Stimulated activated CD8-positive, alpha-beta memory T cell treated with anti-CD3 and anti-CD28 coated beads, Interleukin-4, amount 100 ng/mL, for 24 hours (primary cell): ENCODE data around the gene BCL2L13.
A peak's percentile ranks its signal among the peaks of the same experiment; 100 is the strongest.

Experiments used
- DNase-seq: peaks from one replicate; pipeline ENCODE4 v3.0.0-alpha.2; 2020; ENCODE audit warnings: low read depth

Gene BCL2L13, protein sequence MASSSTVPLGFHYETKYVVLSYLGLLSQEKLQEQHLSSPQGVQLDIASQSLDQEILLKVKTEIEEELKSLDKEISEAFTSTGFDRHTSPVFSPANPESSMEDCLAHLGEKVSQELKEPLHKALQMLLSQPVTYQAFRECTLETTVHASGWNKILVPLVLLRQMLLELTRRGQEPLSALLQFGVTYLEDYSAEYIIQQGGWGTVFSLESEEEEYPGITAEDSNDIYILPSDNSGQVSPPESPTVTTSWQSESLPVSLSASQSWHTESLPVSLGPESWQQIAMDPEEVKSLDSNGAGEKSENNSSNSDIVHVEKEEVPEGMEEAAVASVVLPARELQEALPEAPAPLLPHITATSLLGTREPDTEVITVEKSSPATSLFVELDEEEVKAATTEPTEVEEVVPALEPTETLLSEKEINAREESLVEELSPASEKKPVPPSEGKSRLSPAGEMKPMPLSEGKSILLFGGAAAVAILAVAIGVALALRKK

DNA sequence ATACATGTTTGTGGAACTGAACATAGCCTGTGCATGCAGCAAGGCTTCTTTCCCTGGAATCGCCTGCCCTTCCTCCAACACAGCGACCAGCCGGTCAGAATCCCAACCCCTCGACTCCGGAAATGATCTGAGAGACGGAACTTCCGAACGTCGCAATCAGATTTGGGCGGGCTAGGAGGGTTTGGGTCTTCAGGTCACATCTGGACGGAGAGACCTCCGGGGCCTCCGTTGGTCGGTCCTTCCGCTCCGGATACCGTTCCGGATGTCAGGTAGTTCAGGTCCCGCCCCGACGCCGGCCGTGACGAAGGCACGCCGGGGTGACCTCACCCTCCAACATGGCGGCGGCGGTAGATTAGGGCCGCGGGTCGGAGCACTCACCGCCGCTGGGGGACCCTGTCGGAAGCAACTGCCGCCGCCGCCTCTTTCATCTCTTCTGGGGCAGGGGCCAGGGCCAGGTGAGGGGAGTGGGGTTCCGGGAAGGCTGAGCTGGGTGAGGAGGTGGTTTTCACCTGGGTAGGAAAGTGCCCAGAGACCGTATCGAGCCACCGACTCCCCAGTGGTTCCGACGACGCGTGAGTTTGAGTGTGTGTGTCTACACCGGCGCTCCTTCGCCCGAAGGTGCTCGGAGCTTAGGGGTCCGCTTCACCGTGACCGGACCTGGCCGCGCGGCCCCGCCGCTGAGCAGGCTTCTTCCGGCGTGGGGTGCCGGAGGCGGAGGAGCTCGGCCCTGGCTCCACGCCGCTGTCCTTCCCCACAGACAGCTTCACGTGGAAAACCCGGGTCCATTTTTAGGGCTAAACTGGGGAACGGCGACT, at the start of gene BCL2L13:
BCL2L13 (plus strand) TSS at position 326 of the 815 bp plus-strand sequence. CDS start 16,955 bp downstream, outside the sequence.
- DNase-seq, result peak; percentile 82

DNA sequence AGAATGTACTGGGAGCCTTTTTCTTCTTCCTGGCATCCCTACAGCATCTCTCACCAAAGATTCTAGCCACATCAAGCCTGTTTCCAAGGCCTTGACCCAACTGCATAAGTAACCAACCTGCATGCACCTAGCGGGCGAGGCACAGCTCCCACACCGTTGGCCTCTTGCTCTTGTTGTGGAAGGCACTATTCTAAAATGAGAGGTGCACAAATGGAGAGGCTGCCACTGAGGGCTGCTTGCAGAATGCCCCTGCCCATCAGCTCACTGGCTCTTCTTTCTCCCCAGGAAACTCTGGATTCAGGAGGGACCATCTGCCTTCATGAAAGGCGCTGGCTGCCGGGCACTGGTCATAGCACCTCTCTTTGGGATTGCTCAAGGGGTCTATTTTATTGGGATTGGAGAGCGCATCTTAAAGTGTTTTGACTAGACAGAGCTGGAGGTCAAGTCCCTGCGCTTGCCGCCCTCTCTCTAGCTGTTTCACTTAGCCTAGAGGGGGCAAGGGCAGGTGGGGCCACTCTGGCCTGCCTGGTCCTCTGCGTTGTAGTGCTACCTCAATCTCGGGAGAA, 48.7 kb upstream of the BCL2L13 start:
- DNase-seq, result no peak

DNA sequence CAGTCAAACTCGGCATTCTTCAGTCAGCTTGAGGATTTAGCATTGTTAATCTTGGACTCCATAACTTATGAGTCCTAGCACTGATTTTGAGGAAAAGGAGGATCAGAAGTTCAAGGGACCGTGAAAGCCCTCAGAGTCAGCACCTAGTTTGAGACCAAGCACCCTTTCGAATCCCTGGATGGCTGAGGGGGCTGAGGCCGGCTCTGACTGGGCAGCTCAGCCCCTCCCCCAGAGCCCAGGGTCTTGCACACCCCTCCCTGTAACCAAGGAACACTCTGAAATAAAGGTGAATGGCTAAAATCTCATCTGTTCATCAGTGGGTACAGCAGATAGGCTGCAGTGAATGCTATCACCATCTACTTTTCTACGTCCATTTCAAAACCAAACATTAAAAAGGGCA, 48.0 kb upstream of the BCL2L13 start:
- DNase-seq, result no peak

DNA sequence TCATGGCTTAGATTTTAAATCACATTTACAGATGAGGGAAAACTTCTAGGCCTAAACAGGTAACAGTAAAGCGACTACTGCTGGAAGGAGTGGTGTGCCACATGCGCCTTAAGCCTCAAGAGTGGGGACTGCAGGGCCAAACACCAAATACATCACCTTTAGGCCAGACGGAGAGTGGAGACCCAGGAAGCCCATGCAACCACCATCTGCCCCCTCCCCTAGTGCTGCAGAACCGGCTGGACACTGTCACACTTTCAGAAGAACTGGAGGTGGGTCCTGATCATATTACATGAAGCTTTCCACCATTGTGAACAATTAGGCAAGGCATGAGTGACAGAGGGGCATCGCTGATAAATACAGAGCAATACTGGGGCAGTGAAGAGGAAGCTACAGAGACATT, 46.4 kb upstream of the BCL2L13 start:
- no peak for DNase-seq

DNA sequence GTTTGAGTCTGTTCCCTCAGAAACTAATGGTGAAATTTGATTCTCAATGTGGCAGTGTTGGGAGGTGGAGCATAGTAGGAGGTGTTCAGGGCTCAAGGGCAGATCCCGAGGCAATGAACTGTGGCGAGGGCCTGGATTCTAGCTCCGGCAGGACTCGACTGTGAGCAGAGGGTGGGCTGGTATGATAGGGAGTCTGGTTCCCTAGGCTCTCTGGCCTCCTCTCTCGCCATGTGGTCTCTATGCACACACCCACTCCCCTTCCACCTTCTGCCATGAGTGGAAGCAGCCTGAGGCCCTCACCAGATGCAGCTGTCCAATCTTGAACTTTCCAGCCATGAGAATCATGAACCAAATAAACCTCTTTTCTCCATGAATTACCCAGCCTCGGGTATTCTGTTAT, 42.3 kb upstream of the BCL2L13 start:
- no peak for DNase-seq

DNA sequence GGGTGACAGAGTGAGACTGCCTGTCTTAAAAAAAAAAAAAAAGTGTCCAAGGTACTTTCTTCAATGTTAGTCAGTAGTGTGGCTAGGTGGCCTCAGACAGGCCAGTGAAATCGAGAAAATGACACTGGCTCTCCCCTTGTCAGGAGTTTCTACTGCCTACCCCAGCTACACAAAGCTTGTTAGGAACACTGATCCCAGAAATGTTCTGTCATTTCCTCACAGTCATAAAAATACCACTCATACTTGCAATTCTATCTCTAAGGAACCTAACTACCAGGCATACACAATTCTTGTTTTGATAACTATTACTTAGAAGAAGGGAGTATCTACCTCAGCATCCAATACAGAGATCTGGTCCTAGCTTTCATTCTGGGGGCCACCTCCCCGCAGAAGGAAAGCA, 41.3 kb upstream of the BCL2L13 start:
- no peak for DNase-seq

DNA sequence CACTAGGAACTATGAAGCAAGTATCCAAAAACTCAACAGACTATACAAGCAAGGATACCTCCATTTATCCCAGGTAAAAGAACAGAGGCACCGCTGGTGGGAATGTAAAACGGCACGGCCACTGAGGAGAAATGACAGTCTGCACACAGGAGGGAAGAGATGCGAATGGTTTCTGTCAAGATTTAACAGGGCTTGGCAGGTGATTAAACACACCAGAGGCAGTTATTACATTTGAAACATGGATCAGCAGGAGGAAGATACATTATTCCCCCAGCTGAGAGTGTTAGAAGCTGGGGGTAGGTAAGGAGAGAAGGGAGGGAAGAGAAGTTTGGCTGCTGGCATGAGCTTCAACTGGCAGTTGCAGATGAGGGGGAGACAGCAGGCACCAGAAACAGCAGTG, 40.2 kb upstream of the BCL2L13 start:
- DNase-seq, result no peak

DNA sequence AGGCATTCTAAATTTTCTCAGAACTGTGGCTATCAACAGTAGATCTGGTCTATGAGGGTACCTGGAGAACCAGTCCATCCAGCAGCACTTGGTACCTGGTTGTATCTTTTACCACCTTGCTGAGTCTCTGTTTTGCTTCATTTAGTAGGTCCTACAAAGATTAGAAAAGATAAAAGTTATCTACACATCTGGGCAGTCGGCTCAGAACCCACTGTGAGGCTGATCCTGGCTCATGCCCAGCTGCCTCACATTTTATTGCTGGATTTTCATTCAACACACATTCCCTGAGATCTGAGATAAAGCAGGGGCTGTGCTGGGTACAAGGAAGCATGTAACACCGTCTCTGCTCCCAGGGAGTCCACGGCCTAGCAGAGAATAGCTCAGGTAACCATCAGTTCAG, 37.5 kb upstream of the BCL2L13 start:
- no peak for DNase-seq

DNA sequence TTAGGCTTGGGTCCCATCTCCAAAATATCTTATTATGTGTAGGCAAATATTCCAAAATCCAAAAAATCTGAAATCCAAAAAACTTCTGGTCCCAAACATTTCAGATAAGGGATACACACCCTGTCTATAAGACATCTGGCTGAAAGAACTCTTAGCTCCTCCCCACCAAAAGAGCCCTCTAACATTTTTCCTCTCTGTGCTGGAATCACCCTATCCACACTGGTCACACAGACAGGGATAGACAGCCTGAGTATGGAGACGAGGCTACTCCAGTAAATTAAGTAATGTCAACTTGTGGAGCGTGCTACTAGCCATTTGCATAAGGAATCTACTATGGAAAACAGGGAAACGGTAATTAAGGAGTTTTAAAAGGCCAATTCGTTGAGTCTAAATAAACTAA, 34.9 kb upstream of the BCL2L13 start:
- DNase-seq, result no peak

DNA sequence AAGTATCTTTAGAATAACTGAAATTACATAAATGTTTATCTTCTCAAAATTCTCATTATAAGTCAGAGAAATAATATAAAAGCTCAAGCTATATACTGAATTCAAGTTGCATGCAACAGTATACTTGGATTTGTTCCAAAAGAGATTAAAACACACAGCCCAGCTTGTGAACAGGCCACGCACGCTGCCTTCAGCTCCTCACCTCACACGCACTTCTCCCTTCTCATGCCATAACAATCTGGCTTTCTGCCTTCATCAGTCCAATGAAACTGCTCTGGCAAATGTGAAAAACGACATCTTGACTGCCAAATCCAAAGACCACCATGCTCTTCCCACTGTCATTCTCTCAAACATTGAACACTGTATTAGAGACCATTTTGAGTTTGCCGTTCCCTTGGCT, 32.1 kb upstream of the BCL2L13 start:
- DNase-seq, result no peak

DNA sequence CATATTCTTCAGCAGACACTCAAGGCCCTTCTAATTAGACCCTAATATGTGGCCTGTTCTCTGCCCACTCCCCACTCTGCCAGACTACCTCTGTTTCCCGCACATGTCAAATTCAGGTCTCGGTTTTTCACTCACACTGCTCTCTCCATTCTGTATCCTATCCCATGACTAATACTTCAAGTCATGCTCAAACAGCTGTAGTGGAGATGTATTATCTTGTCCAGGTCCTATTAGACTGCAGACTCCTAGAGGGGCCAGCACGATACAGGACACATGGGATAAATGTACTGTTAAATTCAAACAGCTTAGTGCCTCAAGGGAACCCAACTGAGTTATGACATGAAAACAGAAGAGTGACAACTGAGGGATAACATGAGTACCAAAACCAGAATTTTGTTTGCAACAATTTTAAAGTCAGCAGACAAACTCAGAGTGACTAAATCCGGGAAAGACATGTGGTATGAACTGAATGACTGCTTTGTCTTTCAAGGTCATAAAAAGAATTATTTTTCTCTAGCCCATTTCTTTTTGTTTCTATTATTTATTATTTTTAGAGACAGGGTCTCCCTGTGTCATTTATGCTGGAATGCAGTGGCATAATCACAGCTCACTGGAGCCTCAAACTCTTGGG, 30.6 kb upstream of the BCL2L13 start:
- DNase-seq, result no peak

DNA sequence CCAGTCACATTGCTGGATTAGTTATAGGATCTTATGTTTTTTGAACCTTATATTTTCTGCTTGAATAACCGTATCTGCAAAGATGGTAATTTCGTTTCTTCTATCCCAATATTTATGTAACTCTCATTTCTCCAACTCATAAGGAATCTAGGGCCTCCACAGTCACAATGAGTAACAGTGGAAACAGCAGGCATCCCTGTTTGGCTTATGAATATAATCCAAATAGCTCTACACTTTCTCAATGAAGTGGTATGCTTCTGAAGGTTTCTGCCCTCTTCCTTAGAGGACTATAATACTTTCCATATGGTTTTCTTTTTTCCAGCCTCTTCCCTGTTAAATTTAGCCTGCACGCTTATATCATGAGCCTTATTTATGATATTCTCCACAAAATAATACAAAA, 26.5 kb upstream of the BCL2L13 start:
- no peak for DNase-seq

DNA sequence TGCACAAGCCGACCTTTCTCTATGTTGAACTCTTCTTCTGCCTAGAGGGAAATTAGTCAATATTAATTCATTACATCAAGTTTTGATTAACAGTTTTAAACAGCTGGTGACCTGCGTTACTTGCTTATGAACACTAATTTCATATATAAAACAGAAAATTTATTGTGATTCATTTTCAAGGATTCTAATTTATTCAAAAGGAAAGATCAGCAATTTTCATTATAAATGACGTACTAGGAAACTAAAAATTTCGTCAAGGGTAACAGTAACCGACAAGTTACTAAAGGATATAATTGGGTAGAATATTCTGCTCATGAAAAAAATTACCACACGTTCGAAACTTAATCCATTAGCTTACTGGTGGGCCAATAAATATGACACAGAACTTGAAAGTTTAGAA, 25.3 kb upstream of the BCL2L13 start:
- DNase-seq, result no peak

DNA sequence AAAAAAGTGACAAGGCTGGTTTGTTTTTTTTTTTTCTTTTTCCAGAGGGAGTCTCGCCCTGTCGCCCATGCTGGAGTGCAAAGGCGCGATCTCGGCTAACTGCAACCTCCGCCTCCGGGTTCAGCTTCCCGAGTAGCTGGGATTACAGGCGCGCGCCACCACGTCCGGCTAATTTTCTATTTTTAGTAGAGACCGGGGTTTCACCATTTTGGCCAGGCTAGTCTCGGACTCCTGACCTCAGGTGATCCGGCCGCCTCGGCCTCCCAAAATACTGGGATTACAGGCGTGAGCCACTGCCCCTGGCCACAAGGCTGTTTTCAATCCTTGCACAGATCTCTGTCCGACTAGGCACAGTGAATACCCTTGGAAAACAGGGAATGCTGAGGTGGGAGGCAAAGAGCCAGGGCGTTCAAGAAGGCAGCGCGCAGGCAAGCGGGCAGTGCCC, 10.6 kb upstream of the BCL2L13 start:
- no peak for DNase-seq

DNA sequence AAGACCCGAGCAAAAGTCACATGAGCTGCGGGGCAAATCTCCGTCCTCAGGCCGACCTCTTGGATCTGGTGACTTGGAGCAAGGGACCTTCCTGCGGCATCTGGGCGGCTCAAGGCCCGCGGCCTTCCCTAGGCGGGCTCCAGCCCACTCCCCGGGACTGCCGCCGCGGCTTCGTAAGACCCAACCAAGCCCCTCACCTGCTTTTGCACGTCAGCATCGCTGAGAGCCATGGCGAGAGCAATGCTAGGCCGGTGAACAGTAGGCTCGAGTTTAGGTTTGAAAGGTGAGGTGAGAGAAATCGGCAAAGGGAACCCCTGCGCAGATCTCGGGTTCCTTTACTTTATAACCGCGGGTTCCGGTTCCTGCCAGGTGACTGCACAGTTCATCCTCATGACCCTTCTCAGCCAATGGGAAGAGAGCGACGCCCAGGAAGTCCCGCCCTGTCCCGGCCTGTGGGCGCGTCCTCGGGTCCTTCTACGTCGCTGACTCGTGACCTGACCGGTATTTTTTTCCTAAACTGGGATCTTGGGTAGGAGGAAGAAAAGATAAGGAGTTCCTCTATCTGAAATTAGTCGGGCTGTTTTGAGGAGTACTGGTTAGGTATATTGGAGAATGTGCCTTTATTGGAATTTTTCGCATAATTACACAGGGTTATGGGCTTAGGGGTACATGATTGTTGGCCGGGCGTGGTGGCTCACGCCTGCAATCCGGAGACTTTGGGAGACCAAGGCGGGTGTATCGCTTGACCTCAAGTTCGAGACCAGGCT, 10.0 kb upstream of the BCL2L13 start, which contains the start of gene ATP6V1E1:
ATP6V1E1 (minus strand) TSS at position 344 of the 767 bp plus-strand sequence; CDS start at position 230, 114 bp downstream.
- peak; percentile 90 for DNase-seq

DNA sequence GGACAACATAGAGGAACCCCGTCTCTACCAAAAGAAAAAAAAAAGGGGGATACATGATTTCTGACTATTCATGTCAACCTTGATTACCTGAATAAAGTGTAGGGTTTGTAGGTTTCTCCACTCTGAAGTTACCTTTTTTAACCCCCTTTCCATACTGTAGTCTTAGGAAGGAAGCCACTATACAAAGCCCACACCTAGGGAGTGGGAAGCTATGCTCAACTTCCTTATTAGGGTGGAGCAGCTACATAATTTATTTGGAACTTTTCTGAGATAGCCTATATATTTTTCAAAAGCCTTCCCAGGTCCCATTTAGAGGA, 9.4 kb upstream of the BCL2L13 start:
- DNase-seq, result no peak

DNA sequence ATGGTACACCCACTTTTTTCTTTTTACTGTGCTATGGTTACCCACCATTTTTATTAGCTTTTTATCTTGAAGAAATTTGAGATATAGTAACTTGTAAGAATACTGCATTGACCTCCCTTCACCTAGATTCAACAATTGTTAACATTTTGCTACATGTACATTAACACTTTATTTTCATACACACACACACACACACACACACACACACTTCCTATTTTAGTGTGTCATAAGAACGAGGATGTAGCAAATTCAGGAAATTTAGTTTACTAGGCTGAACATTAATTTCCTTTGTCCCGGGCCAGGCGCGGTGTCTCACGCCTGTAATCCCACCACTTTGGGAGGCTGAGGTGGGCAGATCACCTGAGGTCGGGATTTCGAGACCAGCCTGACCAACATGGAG, 8.9 kb upstream of the BCL2L13 start:
- DNase-seq, result no peak

DNA sequence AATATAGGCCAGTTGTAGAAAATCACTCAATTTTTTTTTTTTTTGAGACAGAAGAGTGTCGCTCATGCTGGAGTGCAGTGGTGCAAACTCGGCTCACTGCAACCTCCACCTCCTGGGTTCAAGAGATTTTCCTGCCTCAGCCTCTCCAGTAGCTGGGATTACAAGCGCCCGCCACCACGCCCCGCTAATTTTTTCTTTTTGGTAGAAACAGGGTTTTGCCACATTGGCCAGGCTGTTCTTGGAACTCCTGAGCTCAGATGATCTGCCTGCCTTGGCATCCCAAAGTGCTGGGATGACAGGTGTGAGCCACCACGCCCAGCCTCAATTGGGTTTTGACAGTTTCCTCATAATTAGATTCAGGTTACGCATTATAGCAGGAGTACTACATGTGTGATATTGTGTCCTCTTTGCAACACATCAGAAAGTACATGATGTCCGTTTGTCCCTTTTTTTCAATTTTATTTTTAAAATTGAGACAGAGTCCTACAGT, 7.4 kb upstream of the BCL2L13 start:
- no peak for DNase-seq

DNA sequence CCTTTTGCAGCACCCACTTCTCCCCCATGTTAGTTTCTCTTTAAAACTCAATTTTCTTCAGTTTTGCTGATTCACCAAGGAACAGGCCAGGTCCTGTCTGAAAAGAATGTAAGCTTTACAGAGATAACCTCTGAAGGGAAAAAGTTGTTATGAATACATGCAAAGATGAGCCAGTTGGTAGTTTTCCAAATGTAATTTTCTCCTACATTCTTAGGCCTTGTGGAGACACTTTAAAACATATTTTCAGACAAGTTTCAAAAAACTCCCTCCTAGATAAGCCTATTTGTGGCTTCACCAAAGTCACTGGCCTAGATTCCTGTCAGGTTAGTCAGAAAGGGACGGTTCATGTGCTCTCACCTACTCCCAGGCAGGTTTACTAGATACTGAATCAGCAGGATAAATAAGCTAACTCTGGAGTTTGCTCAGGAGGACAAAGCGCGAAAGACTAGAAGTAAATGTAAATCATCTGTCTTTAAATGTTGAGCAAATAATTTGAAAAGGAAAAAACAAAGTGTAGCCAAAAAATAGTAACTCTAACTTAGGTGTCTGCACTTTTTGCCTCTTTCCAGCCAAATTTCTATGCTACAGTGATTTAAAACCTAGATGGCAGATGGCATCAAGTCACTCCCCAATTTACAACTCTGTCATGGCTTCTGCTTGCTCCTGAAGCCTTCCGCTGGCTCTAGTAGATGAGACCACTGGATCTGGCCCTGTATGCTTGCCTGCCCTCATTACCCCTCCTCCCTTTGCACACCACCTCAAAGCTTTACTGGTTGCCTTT, 5.2 kb upstream of the BCL2L13 start:
- DNase-seq, result no peak

DNA sequence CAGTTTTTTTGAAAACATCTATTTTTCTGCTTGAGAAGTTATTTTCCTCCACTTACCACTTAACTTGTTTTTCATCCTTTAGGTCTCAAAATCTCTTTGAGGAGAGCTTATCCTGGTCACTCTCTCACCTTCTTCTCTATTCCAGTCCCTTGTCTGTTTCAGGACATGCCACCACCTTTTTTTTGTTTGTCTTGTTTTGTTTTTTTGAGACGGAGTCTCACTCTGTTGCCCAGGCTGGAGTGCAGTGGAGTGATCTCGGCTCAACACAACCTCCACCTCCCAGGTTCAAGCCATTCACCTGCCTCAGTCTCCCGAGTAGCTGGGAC, 4.6 kb upstream of the BCL2L13 start:
- DNase-seq, result no peak

DNA sequence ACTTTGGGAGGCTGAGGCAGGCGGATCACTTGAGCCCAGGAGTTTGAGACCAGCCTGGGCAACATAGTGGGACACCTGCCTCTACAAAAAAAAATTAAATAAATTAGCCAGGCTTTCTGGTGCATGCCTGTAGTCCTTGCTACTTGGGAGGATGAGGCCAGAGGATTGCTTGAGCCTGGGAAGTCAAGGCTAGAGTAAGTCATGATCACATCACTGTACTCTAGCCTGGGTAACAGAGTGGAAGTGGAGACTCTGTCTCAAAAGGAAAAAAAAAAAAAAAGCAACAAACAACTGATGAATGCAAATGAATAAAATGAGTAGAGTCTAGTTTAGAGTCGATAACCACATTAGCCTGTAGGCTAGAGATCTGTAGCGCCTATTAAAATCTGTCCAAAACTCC, 3.9 kb upstream of the BCL2L13 start:
- no peak for DNase-seq
